K562 (cell line): ENCODE results near the gene FAM83F. TPM values are rescaled to one million over a fixed set of nuclear protein-coding genes. Genes with fewer than 3 reads are reported as not detected.

Experiments used
- ATAC-seq: fragments of 200-7000 bp; cut with Tn5 transposase; 3 replicates; pipeline ENCODE4 v1.9.1; 2020; ENCODE audit warnings: moderate library complexity
- BruUV-seq: library from RNA; stranded (reverse); fragments of 400-500 nt; replicated peaks from 2 replicates; lab custom pipeline; 2021; lab: Mats Ljungman, UMichigan
- CTCF ChIA-PET: fragments of 300-600 bp; formaldehyde crosslinking; extraction: SDS; loops from one replicate; lab custom pipeline; 2021; ENCODE audit warnings: low intra/inter-chr PET ratio; lab: Yijun Ruan, JAX
- POLR2A ChIA-PET: fragments of 300-600, 350-650 bp; sonication (Branson Sonifier 250); formaldehyde crosslinking; extraction: SDS; loops from one replicate; lab custom pipeline; 2021; ENCODE audit warnings: antibody characterized with exemption, inconsistent platforms; lab: Yijun Ruan, JAX
- DNase-seq, 4 experiments: peaks; one replicate each; pipeline versions ENCODE4 v3.0.0 to v3.0.0-alpha.2; 2011 to 2018; ENCODE audit warnings: low spot score in 3 of 4, mixed read lengths in 3 of 4; ENCODE audit errors: extremely low read depth in 1 of 4
- FAIRE-seq: peaks from 2 replicates; lab custom pipeline; 2011; peaks lifted over from hg19 to GRCh38; lab: Jason Lieb, UNC
- H2AFZ ChIP-seq: 2 replicates; pipeline ENCODE4 v1.6.0; 2011; ENCODE audit warnings: low read depth, low read length, control low read depth, inconsistent platforms
- H3K27ac ChIP-seq: fragments of 200-600 bp; 3 replicates; pipeline ENCODE4 v1.8.0; 2011; ENCODE audit warnings: low read depth, mild to moderate bottlenecking, control low read depth, inconsistent platforms, low read length, moderate library complexity, mixed read lengths; ENCODE audit errors: extremely low read depth
- H3K27me3 ChIP-seq, 2 experiments: fragments of 300-600 bp in 1 of 2; 2 replicates in 1 of 2; 3 replicates in 1 of 2; pipeline versions ENCODE4 v1.6.0 to v1.8.0; 2011; ENCODE audit warnings: inconsistent platforms in 2 of 2, low read length in 2 of 2, mild to moderate bottlenecking in 1 of 2, mixed read lengths in 1 of 2, moderate library complexity in 1 of 2; ENCODE audit not compliant: control insufficient read depth in 2 of 2, insufficient read depth in 2 of 2
- H3K36me3 ChIP-seq: fragments of 300-600 bp; 3 replicates; pipeline ENCODE4 v1.8.0; 2011; ENCODE audit warnings: mild to moderate bottlenecking, low read length, inconsistent platforms; ENCODE audit not compliant: control insufficient read depth, insufficient read depth
- H3K4me1 ChIP-seq, 2 experiments: fragments of 200-600 bp in 1 of 2; replicated peaks in 1 of 2; 2 replicates in 1 of 2; 3 replicates in 1 of 2; pipeline versions ENCODE4 v1.5.1 to v1.8.0; 2011; ENCODE audit warnings: inconsistent platforms in 2 of 2, low read length in 2 of 2, mild to moderate bottlenecking in 1 of 2, mixed read lengths in 1 of 2, moderate library complexity in 1 of 2; ENCODE audit not compliant: control insufficient read depth in 2 of 2, insufficient read depth in 2 of 2
- H3K4me2 ChIP-seq: 2 replicates; pipeline ENCODE4 v1.6.1; 2011; ENCODE audit warnings: low read length, control low read depth, inconsistent platforms, mixed read lengths; ENCODE audit not compliant: insufficient read depth
- H3K4me3 ChIP-seq: fragments of 200-600 bp; sonication (generic), shearing (Covaris generic); 2 replicates; pipeline ENCODE4 v1.5.1; 2016; ENCODE audit warnings: control low read depth, inconsistent platforms
- H3K79me2 ChIP-seq: fragments of 200-600 bp; 3 replicates; pipeline ENCODE4 v1.8.0; 2011; ENCODE audit warnings: low read length, inconsistent platforms; ENCODE audit not compliant: control insufficient read depth, insufficient read depth
- H3K9ac ChIP-seq, 2 experiments: 2 replicates each; pipeline versions ENCODE4 v1.6.0 to v1.6.1; 2011; ENCODE audit warnings: low read depth in 2 of 2, low read length in 2 of 2, control low read depth in 1 of 2, inconsistent platforms in 1 of 2, mild to moderate bottlenecking in 1 of 2, mixed read lengths in 1 of 2; ENCODE audit not compliant: insufficient read depth in 1 of 2
- H3K9me1 ChIP-seq: one replicate; pipeline ENCODE4 v1.6.0; 2011; ENCODE audit warnings: inconsistent platforms, mild to moderate bottlenecking, low read length, moderate library complexity; ENCODE audit not compliant: control insufficient read depth, insufficient read depth
- H3K9me3 ChIP-seq: replicated peaks from 2 replicates; pipeline ENCODE4 v1.5.1; 2011; ENCODE audit warnings: low read depth, low read length, inconsistent platforms; ENCODE audit not compliant: control insufficient read depth, insufficient read depth
- H4K20me1 ChIP-seq: replicated peaks from 2 replicates; pipeline ENCODE4 v1.6.1; 2011; ENCODE audit warnings: low read length, inconsistent platforms, mixed read lengths; ENCODE audit not compliant: control insufficient read depth, insufficient read depth
- BACH1 ChIP-seq: fragments of 200-800 bp; sonication (Bioruptor generic); IDR thresholded peaks from 2 replicates; pipeline ENCODE4 v1.6.1; 2016; ENCODE audit warnings: missing genetic modification characterization, missing compliant biosample characterization
- FOXA1 ChIP-seq: fragments of 450-650 bp; IDR thresholded peaks from 2 replicates; pipeline ENCODE4 v1.6.1; 2016; ENCODE audit warnings: mild to moderate bottlenecking, borderline replicate concordance
- LCOR ChIP-seq: sonication (generic); formaldehyde crosslinking; IDR thresholded peaks from 2 replicates; pipeline ENCODE4 v1.8.0; 2022; ENCODE audit warnings: mild to moderate bottlenecking, missing genetic modification reagents
- NFIC ChIP-seq: fragments of 450-650 bp; IDR thresholded peaks from 2 replicates; pipeline ENCODE4 v1.6.1; 2017; ENCODE audit warnings: mild to moderate bottlenecking, inconsistent platforms
- ZNF274 ChIP-seq: IDR thresholded peaks from 2 replicates; pipeline ENCODE4 v1.6.1; 2011; ENCODE audit warnings: low read depth, mild to moderate bottlenecking, low read length, moderate library complexity, borderline replicate concordance
- WGBS: fragments of 100-300 bp; shearing (Covaris generic); methylation state at CpG from one replicate; pipeline ENCODE4 v1.1.6; 2016; ENCODE audit warnings: low coverage, mixed read lengths; ENCODE audit not compliant: insufficient coverage; ENCODE audit errors: missing lambda C conversion rate; 5-methylcytosine and 5-hydroxymethylcytosine counted together
- in situ Hi-C: fragments of 300-500 bp; cut with MboI; formaldehyde crosslinking; loops from 4 replicates; pipeline ENCODE4 v1.15.0; 2018; ENCODE audit warnings: inconsistent platforms, mixed read lengths
- intact Hi-C: fragments of 100-400 bp; cut with micrococcal nuclease; formaldehyde crosslinking; loops from 2 replicates; pipeline ENCODE4 v1.14.2; 2022
- polyA plus RNA-seq, 8 experiments: library from polyadenylated mRNA; depleted of rRNA in 4 of 8; stranded (reverse) in 5 of 8; unstranded in 3 of 8; fragments of >200 nt; fragmentation: Nextera tagmentation in 2 of 8; fragmentation: Illumina TruSeq in 1 of 8; extraction: Ambion mirVana in 2 of 8; extraction: Trizol in 1 of 8; gene quantifications; 2 replicates each; pipeline versions ENCODE4 v1.2.1 to v1.2.3, GENCODE V29; 2011 to 2014; ENCODE audit warnings: inconsistent platforms in 1 of 8, missing spikeins in 1 of 8
- total RNA-seq, 7 experiments: library from RNA; depleted of rRNA in 6 of 7; stranded (reverse); fragments of >200 nt in 6 of 7; fragmentation: Illumina TruSeq in 2 of 7; extraction: Trizol in 2 of 7; gene quantifications; 2 replicates each; pipeline versions ENCODE4 v1.2.1 to v1.2.3, GENCODE V29; 2011 to 2021; ENCODE audit warnings: low replicate concordance in 1 of 7

The FAM83F gene
- total and polyA plus RNA-seq, 9 of the 15 experiments (the other 6 are each of a cell fraction or from before 2014, with no cell fraction given), result under 0.01 to 0.13 (median 0.04) TPM; not detected in 1

DNA sequence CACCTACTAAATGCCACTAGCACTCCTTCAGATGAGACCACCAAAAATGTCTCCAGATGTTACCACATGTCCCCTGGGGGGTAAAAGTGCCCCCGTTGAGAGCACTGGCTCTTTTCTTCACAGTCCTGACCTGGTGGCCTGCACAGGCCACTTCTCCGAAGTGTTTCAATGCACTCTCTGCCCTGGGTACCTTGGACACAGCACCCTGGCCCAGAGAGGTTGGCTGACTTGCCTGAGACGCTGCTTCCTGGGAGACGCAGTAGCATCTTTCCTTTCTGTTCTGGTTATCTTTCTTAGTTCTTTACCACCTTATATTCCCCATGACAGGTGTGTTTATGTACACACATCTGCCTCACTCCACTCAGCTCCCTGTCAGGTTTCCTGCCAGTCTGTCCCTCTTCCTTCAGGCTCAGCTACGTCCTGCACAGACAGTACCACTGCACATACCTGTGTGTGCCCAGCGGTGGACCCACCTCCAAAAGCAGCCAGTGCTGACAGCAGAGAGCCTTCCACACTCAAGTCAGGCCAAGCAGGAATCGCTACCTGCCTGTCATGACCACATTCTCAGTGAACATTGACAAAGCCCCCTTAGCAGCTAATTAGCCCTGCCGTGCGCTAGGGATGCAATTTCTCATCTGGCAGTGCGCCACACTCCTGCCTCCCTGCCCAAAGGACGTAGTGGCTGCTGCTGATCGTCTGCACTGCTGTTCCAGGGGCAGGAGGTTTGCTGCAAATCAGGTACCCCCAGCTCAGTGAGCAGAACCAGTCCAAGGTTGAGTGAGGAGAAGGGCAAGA, 39.0 kb downstream of the FAM83F start:
- FAIRE-seq, result no peak

DNA sequence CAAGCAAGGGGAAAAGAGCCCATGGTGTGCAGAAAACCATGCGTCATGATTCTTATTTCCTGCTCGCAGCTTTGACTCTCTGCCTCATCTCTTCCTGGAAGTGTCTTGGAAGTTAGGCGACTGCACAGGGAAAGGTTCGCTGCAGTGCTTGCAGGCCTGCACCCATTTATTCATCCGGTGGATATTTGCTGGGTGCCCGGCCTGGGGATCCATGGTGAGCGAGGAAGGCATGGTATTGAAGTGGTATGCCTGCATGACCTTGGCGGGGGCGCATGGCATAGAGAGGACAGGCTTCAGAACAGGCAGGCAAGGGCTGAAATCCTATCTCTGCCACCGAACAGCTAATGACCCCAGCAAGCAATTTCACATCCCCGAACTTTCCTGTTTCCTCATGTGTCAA, 40.6 kb downstream of the FAM83F start:
- Histone ChIP-seq H3K27ac (no peak overlapping the region), H3K79me2 (no peaks in the 10 kb centered on the region), H3K9me1 (peaks cover 2% of the 10 kb centered on the region), H3K4me2 (no peak overlapping the region), H3K27me3 (no peaks in the 10 kb centered on the region), H2AFZ (no peak overlapping the region), H3K9me3 (no peaks in the 10 kb centered on the region), H3K4me3 (no peak overlapping the region), H3K9ac (no peak overlapping the region), H4K20me1 (no peaks in the 10 kb centered on the region), H3K36me3 (no peaks in the 10 kb centered on the region), H3K4me1 (peaks cover 0 to 23% of the 10 kb centered on the region in 2 experiments; a peak in 4 of 5 replicates)
- in situ Hi-C loops, result loop anchor here (10.0 kb wide), 1 partner anchor 871 kb away; no protein-coding TSS in a partner anchor
- ATAC-seq (no peak), DNase-seq (no peak), FAIRE-seq (no peak)
- intact Hi-C loops, result loop anchor here (5.0 kb wide), 1 partner anchor 503 kb away; the partner anchor contains the start of gene RPS19BP1
- BruUV-seq, result no TSS peak
- TF ChIP-seq BACH1 (no peak), ZNF274 (no peak), FOXA1 (no peak)
- 36% methylated on average over 10 of the region's 11 CpGs for whole genome bisulfite sequencing
- CTCF ChIA-PET, result no interaction called here
- POLR2A ChIA-PET, result interaction anchor here (0.7 kb wide), 1 partner anchor 84 kb away, joined by 3 read pairs; no protein-coding TSS in a partner anchor

More for the DNA sequence above, 39.0 kb downstream of the FAM83F start:
- Histone ChIP-seq H3K9ac (no peak overlapping the region), H3K36me3 (no peaks in the 10 kb centered on the region), H4K20me1 (no peaks in the 10 kb centered on the region; the same call in 1 of the 2 replicates), H3K4me2 (no peak overlapping the region), H3K79me2 (no peaks in the 10 kb centered on the region), H3K4me1 (peaks cover 6 to 10% of the 10 kb centered on the region in 2 experiments; a peak in 4 of 5 replicates)
- DNase-seq, result no peak
- in situ Hi-C loops (loop anchor here (5.0 to 10.0 kb wide), 2 partner anchors 491 to 869 kb away; no protein-coding TSS in a partner anchor), intact Hi-C loops (no loop called here)
- CTCF ChIA-PET, result no interaction called here
- WGBS, result 40% methylated on average over 11 of the region's 12 CpGs
- TF ChIP-seq LCOR, result no peak
- peak; percentile 39 for TF ChIP-seq NFIC
- TF ChIP-seq, all 486 proteins: peak for 1
- no peaks in the 10 kb centered on the region for H3K9me1 ChIP-seq
- no peaks in the 10 kb centered on the region for H3K27me3 ChIP-seq
- POLR2A ChIA-PET, result interaction anchor here (0.6 to 0.7 kb wide), 2 partner anchors 433 to 511 kb away, joined by 3 to 4 read pairs; no protein-coding TSS in a partner anchor
- no TSS peak for BruUV-seq
- no peak overlapping the region for H2AFZ ChIP-seq
- no peak overlapping the region for H3K4me3 ChIP-seq
- H3K9me3 ChIP-seq, result no peaks in the 10 kb centered on the region
- no peak overlapping the region for H3K27ac ChIP-seq
- no peak for ATAC-seq
